ENCODE results near the gene GAS2. TPM values are rescaled to one million over a fixed set of nuclear protein-coding genes. Genes with fewer than 3 reads are reported as not detected.

The GAS2 gene
- polyA plus RNA-seq, 1 donor from 2014 or later = 8.0 TPM

DNA sequence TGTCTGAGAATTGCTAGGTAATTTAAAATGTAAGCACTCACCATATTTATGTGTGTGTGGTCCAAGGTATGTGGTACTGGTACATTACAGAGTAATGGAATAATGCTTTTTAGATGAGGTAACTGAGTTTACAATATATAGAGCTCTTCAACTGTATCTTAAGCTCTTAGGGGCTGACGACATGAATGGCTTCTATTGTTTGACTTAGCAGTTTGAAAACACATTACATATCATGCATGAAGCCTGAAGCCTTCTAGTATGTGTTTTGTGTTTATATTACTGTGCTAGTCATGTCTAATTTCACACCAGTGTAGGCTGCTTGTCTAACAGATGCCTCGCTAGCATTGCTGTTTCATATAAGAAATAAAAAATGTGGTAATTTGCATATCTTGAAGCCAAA, 37.2 kb downstream of the GAS2 start:
- H3K9me2 ChIP-seq (ENCODE audit: insufficient read depth, low read length) = no peaks in the 10 kb centered on the region
- no peaks in the 10 kb centered on the region for H3K79me2 ChIP-seq (replicated peaks; ENCODE audit: insufficient read depth, low read length)
- H3K4me2 ChIP-seq (ENCODE audit: low read length) = no peak overlapping the region
- H4K20me1 ChIP-seq (ENCODE audit: insufficient read depth) = no peaks in the 10 kb centered on the region
- H3K36me3 ChIP-seq (ENCODE audit: insufficient read depth, low read length) = no peaks in the 10 kb centered on the region
- H3F3A ChIP-seq (ENCODE audit: insufficient read depth, low read length, poor library complexity, severe bottlenecking) = no peaks in the 10 kb centered on the region
- no peaks in the 10 kb centered on the region for H3K27me3 ChIP-seq (ENCODE audit: insufficient read depth, low read depth, low read length)
- TF ChIP-seq POLR2AphosphoS5 (IDR thresholded peaks at IDR 0.05) = no peak
- H2AFZ ChIP-seq (ENCODE audit: low read depth, low read length) = peak overlapping the region; percentile 3
- peak overlapping the region; percentile 9 for H3K4me3 ChIP-seq (ENCODE audit: low read length)
- H3K9ac ChIP-seq (ENCODE audit: low read length) = peak overlapping the region; percentile 42
- H3K9me3 ChIP-seq (ENCODE audit: low read length) = no peaks in the 10 kb centered on the region
- peak overlapping the region; percentile 83 for H3K27ac ChIP-seq (ENCODE audit: low read length)

DNA sequence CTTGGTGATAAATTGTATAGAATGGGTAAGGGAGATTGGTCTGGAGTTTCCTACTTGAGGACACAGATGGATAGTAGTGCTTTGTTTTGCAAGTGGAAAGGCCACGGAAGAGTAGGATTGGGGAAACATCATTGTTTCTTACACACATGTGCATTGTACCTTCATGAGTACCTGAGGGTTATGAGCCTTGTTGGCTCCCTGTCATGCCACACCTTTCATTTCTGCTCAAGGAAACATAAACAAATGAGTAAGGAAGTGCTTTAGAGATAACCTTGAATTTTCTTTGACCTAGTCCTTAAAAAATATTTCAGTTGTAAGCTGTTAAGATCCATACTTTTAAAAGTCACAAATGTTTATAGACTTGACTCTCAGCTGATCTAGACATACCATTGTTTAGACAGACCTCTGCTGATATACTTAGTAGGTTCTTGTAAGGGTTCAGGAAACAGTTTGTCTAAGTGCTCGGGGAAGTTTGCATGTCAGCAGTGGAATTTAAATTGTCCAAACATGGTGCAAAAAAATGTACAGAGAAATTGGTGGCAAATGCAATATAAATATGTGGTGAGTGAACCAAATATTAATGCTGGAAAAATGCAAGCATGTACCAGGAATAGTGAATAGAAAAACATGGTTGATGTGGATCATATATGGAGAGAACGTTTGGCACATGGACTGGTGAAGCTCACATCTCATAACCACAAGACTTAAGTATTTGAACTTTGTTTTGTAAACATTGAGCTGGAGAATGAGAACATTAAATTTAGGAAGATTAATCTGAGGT, 40.9 kb downstream of the GAS2 start:
- no peaks in the 10 kb centered on the region for H3K79me2 ChIP-seq (replicated peaks; ENCODE audit: insufficient read depth, low read length)
- no peaks in the 10 kb centered on the region for H3K9me3 ChIP-seq (ENCODE audit: low read length)
- no peaks in the 10 kb centered on the region for H3K27me3 ChIP-seq (ENCODE audit: insufficient read depth, low read depth, low read length)
- H3K4me3 ChIP-seq (ENCODE audit: low read length) = no peak overlapping the region
- no peak overlapping the region for H3K27ac ChIP-seq (ENCODE audit: low read length)
- TF ChIP-seq RAD21 (conservative IDR thresholded peaks at IDR 0.05) (no peak), EP300 (conservative IDR thresholded peaks at IDR 0.05; ENCODE audit: poor library complexity, severe bottlenecking) (no peak), MXI1 (conservative IDR thresholded peaks at IDR 0.05; ENCODE audit: poor library complexity, severe bottlenecking) (no peak), TAF1 (IDR thresholded peaks at IDR 0.05; ENCODE audit: low read depth) (no peak), SMC3 (conservative IDR thresholded peaks at IDR 0.05; ENCODE audit: poor library complexity) (no peak), POLR2AphosphoS5 (IDR thresholded peaks at IDR 0.05) (no peak), EZH2 (IDR thresholded peaks at IDR 0.05; ENCODE audit: borderline replicate concordance, insufficient read depth, low read length, poor library complexity, severe bottlenecking) (no peak)
- TF ChIP-seq, protein P1, sequence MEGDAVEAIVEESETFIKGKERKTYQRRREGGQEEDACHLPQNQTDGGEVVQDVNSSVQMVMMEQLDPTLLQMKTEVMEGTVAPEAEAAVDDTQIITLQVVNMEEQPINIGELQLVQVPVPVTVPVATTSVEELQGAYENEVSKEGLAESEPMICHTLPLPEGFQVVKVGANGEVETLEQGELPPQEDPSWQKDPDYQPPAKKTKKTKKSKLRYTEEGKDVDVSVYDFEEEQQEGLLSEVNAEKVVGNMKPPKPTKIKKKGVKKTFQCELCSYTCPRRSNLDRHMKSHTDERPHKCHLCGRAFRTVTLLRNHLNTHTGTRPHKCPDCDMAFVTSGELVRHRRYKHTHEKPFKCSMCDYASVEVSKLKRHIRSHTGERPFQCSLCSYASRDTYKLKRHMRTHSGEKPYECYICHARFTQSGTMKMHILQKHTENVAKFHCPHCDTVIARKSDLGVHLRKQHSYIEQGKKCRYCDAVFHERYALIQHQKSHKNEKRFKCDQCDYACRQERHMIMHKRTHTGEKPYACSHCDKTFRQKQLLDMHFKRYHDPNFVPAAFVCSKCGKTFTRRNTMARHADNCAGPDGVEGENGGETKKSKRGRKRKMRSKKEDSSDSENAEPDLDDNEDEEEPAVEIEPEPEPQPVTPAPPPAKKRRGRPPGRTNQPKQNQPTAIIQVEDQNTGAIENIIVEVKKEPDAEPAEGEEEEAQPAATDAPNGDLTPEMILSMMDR (IDR thresholded peaks at IDR 0.05; ENCODE audit: poor library complexity, severe bottlenecking) = no peak
- TF ChIP-seq, protein P2, sequence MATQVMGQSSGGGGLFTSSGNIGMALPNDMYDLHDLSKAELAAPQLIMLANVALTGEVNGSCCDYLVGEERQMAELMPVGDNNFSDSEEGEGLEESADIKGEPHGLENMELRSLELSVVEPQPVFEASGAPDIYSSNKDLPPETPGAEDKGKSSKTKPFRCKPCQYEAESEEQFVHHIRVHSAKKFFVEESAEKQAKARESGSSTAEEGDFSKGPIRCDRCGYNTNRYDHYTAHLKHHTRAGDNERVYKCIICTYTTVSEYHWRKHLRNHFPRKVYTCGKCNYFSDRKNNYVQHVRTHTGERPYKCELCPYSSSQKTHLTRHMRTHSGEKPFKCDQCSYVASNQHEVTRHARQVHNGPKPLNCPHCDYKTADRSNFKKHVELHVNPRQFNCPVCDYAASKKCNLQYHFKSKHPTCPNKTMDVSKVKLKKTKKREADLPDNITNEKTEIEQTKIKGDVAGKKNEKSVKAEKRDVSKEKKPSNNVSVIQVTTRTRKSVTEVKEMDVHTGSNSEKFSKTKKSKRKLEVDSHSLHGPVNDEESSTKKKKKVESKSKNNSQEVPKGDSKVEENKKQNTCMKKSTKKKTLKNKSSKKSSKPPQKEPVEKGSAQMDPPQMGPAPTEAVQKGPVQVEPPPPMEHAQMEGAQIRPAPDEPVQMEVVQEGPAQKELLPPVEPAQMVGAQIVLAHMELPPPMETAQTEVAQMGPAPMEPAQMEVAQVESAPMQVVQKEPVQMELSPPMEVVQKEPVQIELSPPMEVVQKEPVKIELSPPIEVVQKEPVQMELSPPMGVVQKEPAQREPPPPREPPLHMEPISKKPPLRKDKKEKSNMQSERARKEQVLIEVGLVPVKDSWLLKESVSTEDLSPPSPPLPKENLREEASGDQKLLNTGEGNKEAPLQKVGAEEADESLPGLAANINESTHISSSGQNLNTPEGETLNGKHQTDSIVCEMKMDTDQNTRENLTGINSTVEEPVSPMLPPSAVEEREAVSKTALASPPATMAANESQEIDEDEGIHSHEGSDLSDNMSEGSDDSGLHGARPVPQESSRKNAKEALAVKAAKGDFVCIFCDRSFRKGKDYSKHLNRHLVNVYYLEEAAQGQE (IDR thresholded peaks at IDR 0.05; ENCODE audit: borderline replicate concordance) = no peak
- no peaks in the 10 kb centered on the region for H3F3A ChIP-seq (ENCODE audit: insufficient read depth, low read length, poor library complexity, severe bottlenecking)
- no peak overlapping the region for H3K9ac ChIP-seq (ENCODE audit: low read length)
- H4K20me1 ChIP-seq (ENCODE audit: insufficient read depth) = no peaks in the 10 kb centered on the region
- H3K9me2 ChIP-seq (ENCODE audit: insufficient read depth, low read length) = no peaks in the 10 kb centered on the region
- no peak overlapping the region for H2AFZ ChIP-seq (ENCODE audit: low read depth, low read length)
- no peaks in the 10 kb centered on the region for H3K36me3 ChIP-seq (ENCODE audit: insufficient read depth, low read length)
- H3K4me2 ChIP-seq (ENCODE audit: low read length) = no peak overlapping the region

All from neural cell (in vitro differentiated cells).